Measurements from ENCODE around the gene SH3RF3.

DNA sequence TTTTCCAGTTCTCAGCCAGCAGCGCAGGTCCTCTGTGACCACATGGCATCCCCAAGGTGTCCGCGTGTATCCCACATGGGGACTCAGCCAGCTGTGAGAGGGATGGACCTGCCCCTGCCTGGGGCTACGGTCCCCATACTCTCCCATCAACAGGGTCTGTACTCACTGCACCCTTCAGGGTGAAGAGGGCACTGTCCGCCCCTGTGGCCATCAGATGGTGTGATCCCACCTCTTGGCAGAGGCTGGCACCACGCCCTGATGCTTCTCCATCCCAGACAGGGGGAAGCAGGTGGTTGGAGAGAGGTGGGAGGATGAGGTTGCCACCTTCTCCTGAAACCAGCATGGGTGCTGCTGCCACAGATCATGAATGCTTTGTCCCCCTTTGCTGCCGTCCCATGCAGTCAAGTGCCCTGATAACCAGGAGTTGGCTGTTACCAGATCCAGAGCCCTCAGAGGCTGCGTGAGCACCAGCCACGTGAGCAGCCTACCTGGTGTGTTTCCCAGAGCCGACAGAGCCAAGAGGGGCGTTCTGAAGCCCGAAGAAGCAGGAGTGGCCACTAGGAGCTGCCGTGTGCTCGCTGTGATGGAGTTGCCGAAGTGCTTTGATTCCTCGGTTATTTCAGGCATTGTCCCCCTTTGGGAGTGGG lies 93.9 kb downstream of the SH3RF3 start:
- TF ChIP-seq, protein P1, sequence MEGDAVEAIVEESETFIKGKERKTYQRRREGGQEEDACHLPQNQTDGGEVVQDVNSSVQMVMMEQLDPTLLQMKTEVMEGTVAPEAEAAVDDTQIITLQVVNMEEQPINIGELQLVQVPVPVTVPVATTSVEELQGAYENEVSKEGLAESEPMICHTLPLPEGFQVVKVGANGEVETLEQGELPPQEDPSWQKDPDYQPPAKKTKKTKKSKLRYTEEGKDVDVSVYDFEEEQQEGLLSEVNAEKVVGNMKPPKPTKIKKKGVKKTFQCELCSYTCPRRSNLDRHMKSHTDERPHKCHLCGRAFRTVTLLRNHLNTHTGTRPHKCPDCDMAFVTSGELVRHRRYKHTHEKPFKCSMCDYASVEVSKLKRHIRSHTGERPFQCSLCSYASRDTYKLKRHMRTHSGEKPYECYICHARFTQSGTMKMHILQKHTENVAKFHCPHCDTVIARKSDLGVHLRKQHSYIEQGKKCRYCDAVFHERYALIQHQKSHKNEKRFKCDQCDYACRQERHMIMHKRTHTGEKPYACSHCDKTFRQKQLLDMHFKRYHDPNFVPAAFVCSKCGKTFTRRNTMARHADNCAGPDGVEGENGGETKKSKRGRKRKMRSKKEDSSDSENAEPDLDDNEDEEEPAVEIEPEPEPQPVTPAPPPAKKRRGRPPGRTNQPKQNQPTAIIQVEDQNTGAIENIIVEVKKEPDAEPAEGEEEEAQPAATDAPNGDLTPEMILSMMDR (IDR thresholded peaks at IDR 0.05) = peak; percentile 39; the same call in 1 of the 2 replicates
- TF ChIP-seq POLR2AphosphoS5 (IDR thresholded peaks at IDR 0.05; ENCODE audit: low read depth, low read length) (no peak), SIN3A (IDR thresholded peaks at IDR 0.05; ENCODE audit: borderline replicate concordance, insufficient read depth, low read depth, low read length) (no peak), TCF7L2 (IDR thresholded peaks at IDR 0.05; ENCODE audit: low read depth, low read length) (no peak)
- TF ChIP-seq, protein P2, sequence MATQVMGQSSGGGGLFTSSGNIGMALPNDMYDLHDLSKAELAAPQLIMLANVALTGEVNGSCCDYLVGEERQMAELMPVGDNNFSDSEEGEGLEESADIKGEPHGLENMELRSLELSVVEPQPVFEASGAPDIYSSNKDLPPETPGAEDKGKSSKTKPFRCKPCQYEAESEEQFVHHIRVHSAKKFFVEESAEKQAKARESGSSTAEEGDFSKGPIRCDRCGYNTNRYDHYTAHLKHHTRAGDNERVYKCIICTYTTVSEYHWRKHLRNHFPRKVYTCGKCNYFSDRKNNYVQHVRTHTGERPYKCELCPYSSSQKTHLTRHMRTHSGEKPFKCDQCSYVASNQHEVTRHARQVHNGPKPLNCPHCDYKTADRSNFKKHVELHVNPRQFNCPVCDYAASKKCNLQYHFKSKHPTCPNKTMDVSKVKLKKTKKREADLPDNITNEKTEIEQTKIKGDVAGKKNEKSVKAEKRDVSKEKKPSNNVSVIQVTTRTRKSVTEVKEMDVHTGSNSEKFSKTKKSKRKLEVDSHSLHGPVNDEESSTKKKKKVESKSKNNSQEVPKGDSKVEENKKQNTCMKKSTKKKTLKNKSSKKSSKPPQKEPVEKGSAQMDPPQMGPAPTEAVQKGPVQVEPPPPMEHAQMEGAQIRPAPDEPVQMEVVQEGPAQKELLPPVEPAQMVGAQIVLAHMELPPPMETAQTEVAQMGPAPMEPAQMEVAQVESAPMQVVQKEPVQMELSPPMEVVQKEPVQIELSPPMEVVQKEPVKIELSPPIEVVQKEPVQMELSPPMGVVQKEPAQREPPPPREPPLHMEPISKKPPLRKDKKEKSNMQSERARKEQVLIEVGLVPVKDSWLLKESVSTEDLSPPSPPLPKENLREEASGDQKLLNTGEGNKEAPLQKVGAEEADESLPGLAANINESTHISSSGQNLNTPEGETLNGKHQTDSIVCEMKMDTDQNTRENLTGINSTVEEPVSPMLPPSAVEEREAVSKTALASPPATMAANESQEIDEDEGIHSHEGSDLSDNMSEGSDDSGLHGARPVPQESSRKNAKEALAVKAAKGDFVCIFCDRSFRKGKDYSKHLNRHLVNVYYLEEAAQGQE (IDR thresholded peaks at IDR 0.05; ENCODE audit: insufficient read depth in 1 of 2, low read depth in 2 of 2, low read length in 1 of 2) = no peak

All from Panc1 (cell line).